ENCODE measurements around the gene MEIS1.
A peak's percentile ranks its signal among the peaks of the same experiment; 100 is the strongest.

The MEIS1 gene

GRCh38 chr2:66581339-66582103 is 146.6 kb downstream of the MEIS1 start:
- no peak overlapping the region for H2AK5ac ChIP-seq (ENCODE audit: low read length, severe bottlenecking)
- H3K27ac ChIP-seq (ENCODE audit: low read length, poor library complexity, severe bottlenecking), result no peak overlapping the region
- peak overlapping the region in 1 of 2 experiments; percentile 78 for H3K4me3 ChIP-seq (ENCODE audit: insufficient read depth in 1 of 2, low read depth in 1 of 2, low read length in 2 of 2)
- no peaks in the 10 kb centered on the region for H3K9me3 ChIP-seq (ENCODE audit: control insufficient read depth, low read length)
- H3K36me3 ChIP-seq (ENCODE audit: control insufficient read depth in 1 of 2, insufficient read depth in 2 of 2, low read depth in 1 of 2, low read length in 2 of 2), result no peaks in the 10 kb centered on the region
- peak; percentile 65 for DNase-seq
- H3K9ac ChIP-seq (ENCODE audit: low read length), result peak overlapping the region; percentile 84
- H3K27me3 ChIP-seq (ENCODE audit: control insufficient read depth in 1 of 2, insufficient read depth in 1 of 2, low read length in 2 of 2), result peaks cover 35 to 60% of the 10 kb centered on the region in 2 experiments
- no peak overlapping the region for H2AFZ ChIP-seq (ENCODE audit: low read depth, low read length)
- H3K18ac ChIP-seq (ENCODE audit: low read depth in 1 of 2, low read length in 2 of 2), result peak overlapping the region; percentile 72 to 88
- peak overlapping the region; percentile 53 for H3K4me2 ChIP-seq (ENCODE audit: low read length, poor library complexity, severe bottlenecking)
- H3K4ac ChIP-seq (ENCODE audit: low read depth in 1 of 2, low read length in 2 of 2), result peak overlapping the region in 1 of 2 experiments; percentile 47
- H2BK12ac ChIP-seq (ENCODE audit: low read length in 2 of 2), result peak overlapping the region in 1 of 2 experiments; percentile 58
- H2BK15ac ChIP-seq (ENCODE audit: low read depth, poor library complexity, severe bottlenecking), result peak overlapping the region; percentile 86
- H2BK5ac ChIP-seq (ENCODE audit: low read depth, low read length, poor library complexity, severe bottlenecking), result no peak overlapping the region
- no peak overlapping the region for H3K14ac ChIP-seq (ENCODE audit: low read length in 2 of 2)
- under 1% methylated on average over 45 of the region's 57 CpGs for WGBS
- H3K4me1 ChIP-seq (ENCODE audit: control insufficient read depth, insufficient read depth, low read depth, low read length), result peaks cover 24% of the 10 kb centered on the region
- H2BK120ac ChIP-seq (ENCODE audit: low read depth, low read length), result peak overlapping the region; percentile 71
- H3K79me1 ChIP-seq (replicated peaks; ENCODE audit: low read length, poor library complexity, severe bottlenecking), result no peaks in the 10 kb centered on the region
- H4K8ac ChIP-seq (ENCODE audit: low read length), result peak overlapping the region; percentile 66
- H4K91ac ChIP-seq (ENCODE audit: low read length), result peak overlapping the region; percentile 18
- H3K23ac ChIP-seq (ENCODE audit: low read length in 2 of 2), result peak overlapping the region in 1 of 2 experiments; percentile 91

DNA sequence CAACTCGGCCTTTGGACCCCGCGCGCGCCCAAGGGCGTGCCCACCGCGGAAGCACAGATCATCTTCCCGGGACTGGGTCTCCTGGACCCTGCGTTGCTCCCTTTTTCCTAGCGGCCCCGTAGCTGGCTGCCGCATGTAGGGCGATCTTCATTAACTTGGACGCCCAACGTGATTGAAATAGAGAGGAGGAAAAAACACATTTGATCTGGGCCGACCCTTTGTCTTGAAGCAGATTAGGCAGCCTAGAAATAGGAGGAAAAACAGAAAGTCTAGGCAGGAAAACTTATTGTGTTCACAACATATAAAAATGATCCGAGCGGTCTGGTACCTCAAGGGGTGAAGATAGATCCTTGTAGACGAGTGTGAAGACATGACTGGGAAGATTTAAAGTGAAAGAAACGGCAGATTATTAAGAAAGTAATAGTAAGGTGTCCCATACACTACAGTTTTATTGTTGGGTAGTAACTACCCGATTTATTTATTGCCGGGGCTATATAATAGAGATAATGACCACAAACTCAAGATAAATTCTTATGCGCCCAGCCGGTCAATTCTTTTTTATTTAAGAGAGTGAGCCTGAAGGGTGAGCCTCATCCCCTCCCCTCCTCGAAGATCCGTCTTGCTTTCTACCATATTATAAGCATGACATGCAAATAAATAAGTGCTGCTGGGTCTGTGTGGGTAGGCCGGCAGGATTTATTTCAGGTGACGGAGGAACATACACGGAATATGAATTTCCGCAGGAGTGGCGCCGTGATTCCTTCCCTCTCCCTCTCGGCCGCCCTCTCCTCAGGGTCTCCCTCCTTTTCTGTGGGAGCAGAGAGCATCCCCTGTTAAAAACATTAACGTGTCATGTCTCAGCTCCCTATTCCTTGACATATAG is 147.4 kb downstream of the MEIS1 start:
- H2BK120ac ChIP-seq (ENCODE audit: low read depth, low read length), result peak overlapping the region; percentile 71
- H3K9me3 ChIP-seq (ENCODE audit: control insufficient read depth, low read length), result no peaks in the 10 kb centered on the region
- H2BK5ac ChIP-seq (ENCODE audit: low read depth, low read length, poor library complexity, severe bottlenecking), result no peak overlapping the region
- H2AFZ ChIP-seq (ENCODE audit: low read depth, low read length), result no peak overlapping the region
- H3K9ac ChIP-seq (ENCODE audit: low read length), result peak overlapping the region; percentile 84
- peak overlapping the region; percentile 18 for H4K91ac ChIP-seq (ENCODE audit: low read length)
- no peak for DNase-seq
- H3K14ac ChIP-seq (ENCODE audit: low read length in 2 of 2), result no peak overlapping the region
- H2BK15ac ChIP-seq (ENCODE audit: low read depth, poor library complexity, severe bottlenecking), result no peak overlapping the region
- H3K79me1 ChIP-seq (replicated peaks; ENCODE audit: low read length, poor library complexity, severe bottlenecking), result no peaks in the 10 kb centered on the region
- H3K18ac ChIP-seq (ENCODE audit: low read depth in 1 of 2, low read length in 2 of 2), result peak overlapping the region; percentile 72 to 88
- no peak overlapping the region for H2AK5ac ChIP-seq (ENCODE audit: low read length, severe bottlenecking)
- H2BK12ac ChIP-seq (ENCODE audit: low read length in 2 of 2), result peak overlapping the region in 1 of 2 experiments; percentile 58
- H4K8ac ChIP-seq (ENCODE audit: low read length), result peak overlapping the region; percentile 66
- H3K4me2 ChIP-seq (ENCODE audit: low read length, poor library complexity, severe bottlenecking), result peak overlapping the region; percentile 53
- no peaks in the 10 kb centered on the region for H3K36me3 ChIP-seq (ENCODE audit: control insufficient read depth in 1 of 2, insufficient read depth in 2 of 2, low read depth in 1 of 2, low read length in 2 of 2)
- peak overlapping the region in 1 of 2 experiments; percentile 47 for H3K4ac ChIP-seq (ENCODE audit: low read depth in 1 of 2, low read length in 2 of 2)
- 22% methylated on average over 26 of the region's 36 CpGs for WGBS
- H3K27ac ChIP-seq (ENCODE audit: low read length, poor library complexity, severe bottlenecking), result no peak overlapping the region
- H3K23ac ChIP-seq (ENCODE audit: low read length in 2 of 2), result no peak overlapping the region
- H3K27me3 ChIP-seq (ENCODE audit: control insufficient read depth in 1 of 2, insufficient read depth in 1 of 2, low read length in 2 of 2), result peaks cover 35 to 52% of the 10 kb centered on the region in 2 experiments
- H3K4me3 ChIP-seq (ENCODE audit: insufficient read depth in 1 of 2, low read depth in 1 of 2, low read length in 2 of 2), result peak overlapping the region in 1 of 2 experiments; percentile 78
- peaks cover 17% of the 10 kb centered on the region for H3K4me1 ChIP-seq (ENCODE audit: control insufficient read depth, insufficient read depth, low read depth, low read length)

DNA sequence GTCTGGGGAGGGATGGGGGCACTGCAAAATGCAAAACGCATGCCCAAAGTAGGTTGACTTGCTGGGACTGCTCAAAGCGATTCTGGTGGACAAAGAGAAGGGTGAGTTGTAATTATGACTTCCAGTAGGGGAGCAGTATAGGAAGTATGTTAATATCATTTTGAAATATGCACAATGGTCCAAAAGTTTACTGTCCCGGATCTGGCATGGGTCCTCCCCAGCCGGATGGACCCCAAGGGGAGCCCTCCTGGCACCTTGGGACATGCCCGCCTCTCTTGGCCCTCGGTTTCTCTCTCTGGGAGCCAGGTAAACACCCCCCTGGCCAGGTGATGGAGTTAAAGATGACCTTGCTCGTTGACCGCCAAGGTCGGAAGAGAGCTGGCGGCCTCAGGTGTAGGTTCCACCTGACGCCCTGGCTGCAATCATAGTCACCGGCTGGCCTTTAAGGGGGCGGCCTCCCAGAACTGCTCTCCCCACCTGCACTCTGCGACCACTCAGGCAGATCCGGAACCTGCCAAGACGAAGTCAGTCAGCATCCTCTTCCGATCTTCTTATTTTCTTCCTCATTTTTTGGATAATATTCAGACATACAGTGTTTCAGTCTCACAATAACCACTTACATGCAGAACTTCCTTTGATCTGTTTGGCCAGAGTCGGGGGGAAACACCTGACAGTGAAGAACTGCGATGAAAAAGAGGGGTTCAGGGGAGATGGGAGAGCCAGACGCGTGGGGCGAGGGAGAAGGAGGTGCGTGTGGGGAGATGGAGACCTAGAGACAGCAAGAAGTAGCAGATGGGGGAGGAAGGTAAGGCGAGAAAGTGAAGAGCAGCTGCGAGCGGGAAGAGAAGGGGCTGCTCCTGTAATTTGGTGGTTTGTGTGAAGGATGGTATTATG is 148.3 kb downstream of the MEIS1 start:
- no peak overlapping the region for H3K14ac ChIP-seq (ENCODE audit: low read length in 2 of 2)
- H3K36me3 ChIP-seq (ENCODE audit: control insufficient read depth in 1 of 2, insufficient read depth in 2 of 2, low read depth in 1 of 2, low read length in 2 of 2), result no peaks in the 10 kb centered on the region
- no peak overlapping the region for H3K4me2 ChIP-seq (ENCODE audit: low read length, poor library complexity, severe bottlenecking)

More for the DNA sequence above, 148.3 kb downstream of the MEIS1 start:
- Histone ChIP-seq H3K79me1 (replicated peaks; ENCODE audit: low read length, poor library complexity, severe bottlenecking) (no peaks in the 10 kb centered on the region), H3K9ac (ENCODE audit: low read length) (peak overlapping the region; percentile 84), H3K9me3 (ENCODE audit: control insufficient read depth, low read length) (no peaks in the 10 kb centered on the region), H3K23ac (ENCODE audit: low read length in 2 of 2) (no peak overlapping the region), H3K4me1 (ENCODE audit: control insufficient read depth, insufficient read depth, low read depth, low read length) (peaks cover 12% of the 10 kb centered on the region), H3K27me3 (ENCODE audit: control insufficient read depth in 1 of 2, insufficient read depth in 1 of 2, low read length in 2 of 2) (peaks cover 29 to 49% of the 10 kb centered on the region in 2 experiments), H4K8ac (ENCODE audit: low read length) (no peak overlapping the region), H3K4me3 (ENCODE audit: insufficient read depth in 1 of 2, low read depth in 1 of 2, low read length in 2 of 2) (peak overlapping the region in 1 of 2 experiments; percentile 78), H3K18ac (ENCODE audit: low read depth in 1 of 2, low read length in 2 of 2) (no peak overlapping the region), H2BK5ac (ENCODE audit: low read depth, low read length, poor library complexity, severe bottlenecking) (no peak overlapping the region), H2BK15ac (ENCODE audit: low read depth, poor library complexity, severe bottlenecking) (no peak overlapping the region), H3K27ac (ENCODE audit: low read length, poor library complexity, severe bottlenecking) (no peak overlapping the region), H2AFZ (ENCODE audit: low read depth, low read length) (no peak overlapping the region), H3K4ac (ENCODE audit: low read depth in 1 of 2, low read length in 2 of 2) (no peak overlapping the region), H2AK5ac (ENCODE audit: low read length, severe bottlenecking) (no peak overlapping the region), H2BK120ac (ENCODE audit: low read depth, low read length) (no peak overlapping the region), H2BK12ac (ENCODE audit: low read length in 2 of 2) (peak overlapping the region in 1 of 2 experiments; percentile 6), H4K91ac (ENCODE audit: low read length) (no peak overlapping the region)
- WGBS, result 44% methylated on average over 26 of the region's 26 CpGs
- DNase-seq, result no peak
